ENCODE data around the gene SPI1.

DNA sequence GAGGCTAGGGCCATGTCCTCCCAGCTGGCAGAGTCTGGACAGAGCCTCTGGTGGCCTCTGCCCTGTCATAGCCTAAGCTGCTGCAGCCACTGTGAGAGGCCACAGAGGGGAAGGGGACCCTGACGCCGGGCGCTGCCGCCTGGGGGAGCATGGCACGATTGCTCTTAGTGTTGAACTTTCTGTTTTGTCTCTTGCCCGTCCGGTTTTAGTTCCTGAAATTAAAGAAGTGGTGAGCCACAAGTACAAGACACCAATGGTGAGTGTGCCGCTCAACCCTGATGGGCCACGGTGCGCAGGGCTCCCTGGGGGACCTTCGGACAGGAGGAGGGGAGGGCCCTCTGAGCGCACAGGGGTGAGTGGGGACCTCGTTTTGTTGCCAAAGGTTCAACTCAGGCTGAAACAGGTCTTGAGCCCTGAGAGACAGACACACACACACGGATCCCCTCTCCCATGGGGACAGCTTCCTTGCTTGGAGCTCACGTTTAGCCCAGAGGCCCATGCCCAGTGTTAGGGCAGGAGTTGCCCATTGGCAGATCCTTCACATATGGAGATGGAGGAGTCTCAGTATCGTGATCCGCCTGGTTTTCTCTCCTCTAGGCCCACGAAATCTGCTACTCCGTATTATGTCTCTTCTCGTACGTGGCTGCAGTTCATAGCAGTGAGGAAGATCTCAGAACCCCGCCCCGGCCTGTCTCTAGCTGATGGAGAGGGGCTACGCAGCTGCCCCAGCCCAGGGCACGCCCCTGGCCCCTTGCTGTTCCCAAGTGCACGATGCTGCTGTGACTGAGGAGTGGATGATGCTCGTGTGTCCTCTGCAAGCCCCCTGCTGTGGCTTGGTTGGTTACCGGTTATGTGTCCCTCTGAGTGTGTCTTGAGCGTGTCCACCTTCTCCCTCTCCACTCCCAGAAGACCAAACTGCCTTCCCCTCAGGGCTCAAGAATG, 49.6 kb downstream of the SPI1 start:
- TF ChIP-seq CTCF (conservative IDR thresholded peaks at IDR 0.05) (no peak), ZFX (IDR thresholded peaks at IDR 0.05) (no peak)

Data from C4-2B (cell line).